Posterior cingulate gyrus (tissue), 11 donors: ENCODE results near the gene FOXP1.

ENCODE experiments used
- DNase-seq, 10 donors: peaks; one replicate each; pipeline versions ENCODE4 v3.0.0 to v3.0.0-alpha.2; 2020 to 2021; ENCODE audit warnings: mixed read lengths in 3 of 10
- intact Hi-C: fragments of 100-400 bp; cut with DNase I; formaldehyde crosslinking; loops from one replicate; pipeline ENCODE4 v1.15.1; 2023

The FOXP1 gene

DNA sequence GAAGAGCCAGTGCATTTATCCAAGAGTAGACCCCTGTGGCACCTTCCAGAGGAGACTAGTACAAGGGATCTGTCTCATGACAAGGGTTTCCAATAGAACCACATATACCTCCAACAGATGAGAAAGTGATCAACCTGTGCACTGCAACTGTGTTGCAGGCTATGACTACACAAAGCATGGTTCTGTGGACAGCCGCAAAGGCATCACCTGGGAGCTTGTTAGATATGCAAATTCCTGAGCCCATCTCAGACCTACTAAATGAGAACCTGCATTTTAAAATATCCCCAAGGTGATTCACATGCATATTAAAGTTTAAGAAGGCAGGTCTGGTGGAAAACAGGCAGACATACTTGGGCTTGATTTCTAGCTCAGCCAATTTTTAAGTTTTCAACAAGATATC is 368.7 kb downstream of the FOXP1 start:
- intact Hi-C loops, result no loop called here

DNA sequence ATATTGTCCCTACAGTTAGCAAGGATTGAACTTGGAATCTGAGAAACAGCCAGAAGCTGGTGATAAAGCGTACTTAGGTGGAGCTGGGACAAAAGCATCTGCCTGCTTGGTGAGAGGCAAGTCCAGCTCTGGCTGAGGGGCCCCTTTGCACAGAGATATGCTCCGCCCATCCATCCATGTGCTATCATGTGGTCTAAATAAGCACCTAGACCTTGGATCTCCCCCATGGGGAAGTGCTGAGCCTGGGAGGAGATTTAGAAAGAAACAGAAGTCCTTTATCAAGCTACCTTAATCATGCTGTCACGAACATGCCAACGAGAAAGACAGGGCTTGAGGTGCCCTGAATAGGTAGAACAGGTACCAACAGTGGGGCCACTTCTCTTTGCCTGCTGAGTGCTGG is 369.5 kb downstream of the FOXP1 start:
- intact Hi-C loops, result no loop called here
- no peak for DNase-seq

More for the DNA sequence above, 368.7 kb downstream of the FOXP1 start:
- no peak for DNase-seq

- DNase-seq, result no peak
- intact Hi-C loops, result no loop called here
Measured at GRCh38 chr3:71211083-71211482, 372.4 kb downstream of the FOXP1 start.

GRCh38 chr3:71210257-71211007 is 373.1 kb downstream of the FOXP1 start:
- no peak for DNase-seq
- intact Hi-C loops, result no loop called here

- intact Hi-C loops, result no loop called here
- DNase-seq, result no peak
Measured at GRCh38 chr3:71208211-71209095, 375.1 kb downstream of the FOXP1 start.

- no peak for DNase-seq
- intact Hi-C loops, result no loop called here
Measured at GRCh38 chr3:71207632-71208031, 375.9 kb downstream of the FOXP1 start.

DNA sequence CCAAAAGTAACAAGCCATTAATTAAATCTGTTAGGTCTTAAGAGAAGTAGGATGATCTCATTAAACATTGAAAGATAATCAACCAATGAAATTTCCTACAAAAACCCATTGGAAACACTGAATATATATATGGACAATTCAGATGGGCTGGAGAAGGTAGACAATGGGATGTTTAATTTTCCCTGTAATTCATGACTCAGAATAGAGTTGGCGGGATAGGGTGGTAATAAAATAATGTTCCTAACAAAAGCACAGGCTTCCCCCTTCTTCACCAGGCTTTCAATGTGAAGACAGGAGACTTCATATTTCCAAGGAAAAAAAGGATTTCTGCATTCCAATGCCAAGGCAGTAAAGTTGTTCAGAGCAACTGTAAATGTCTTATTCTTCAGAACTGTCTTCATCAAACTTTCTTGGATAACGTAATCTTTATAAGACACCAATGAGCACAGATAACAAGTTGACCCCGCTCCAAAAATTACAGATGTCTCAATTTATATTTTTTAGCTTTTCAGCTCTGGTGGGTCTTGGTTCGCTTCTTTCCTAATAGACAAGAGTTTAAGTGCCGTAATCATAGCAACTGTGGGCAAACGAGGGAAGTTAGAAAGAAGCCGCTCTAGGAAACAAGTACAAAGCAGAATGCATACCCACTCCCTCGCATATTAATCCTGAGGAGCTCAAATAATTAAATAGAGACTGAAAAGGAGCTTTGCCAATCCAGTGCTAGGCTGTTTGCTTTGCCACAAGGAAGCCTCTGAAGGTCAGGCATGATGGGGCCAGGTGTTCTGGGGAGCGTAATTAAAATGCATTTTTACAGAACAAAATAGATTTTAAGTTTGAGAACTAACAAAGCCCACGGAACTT is 377.0 kb downstream of the FOXP1 start:
- intact Hi-C loops, result no loop called here
- no peak for DNase-seq

- no peak for DNase-seq
- intact Hi-C loops, result no loop called here
Measured at GRCh38 chr3:71203727-71204488, 379.6 kb downstream of the FOXP1 start.

DNA sequence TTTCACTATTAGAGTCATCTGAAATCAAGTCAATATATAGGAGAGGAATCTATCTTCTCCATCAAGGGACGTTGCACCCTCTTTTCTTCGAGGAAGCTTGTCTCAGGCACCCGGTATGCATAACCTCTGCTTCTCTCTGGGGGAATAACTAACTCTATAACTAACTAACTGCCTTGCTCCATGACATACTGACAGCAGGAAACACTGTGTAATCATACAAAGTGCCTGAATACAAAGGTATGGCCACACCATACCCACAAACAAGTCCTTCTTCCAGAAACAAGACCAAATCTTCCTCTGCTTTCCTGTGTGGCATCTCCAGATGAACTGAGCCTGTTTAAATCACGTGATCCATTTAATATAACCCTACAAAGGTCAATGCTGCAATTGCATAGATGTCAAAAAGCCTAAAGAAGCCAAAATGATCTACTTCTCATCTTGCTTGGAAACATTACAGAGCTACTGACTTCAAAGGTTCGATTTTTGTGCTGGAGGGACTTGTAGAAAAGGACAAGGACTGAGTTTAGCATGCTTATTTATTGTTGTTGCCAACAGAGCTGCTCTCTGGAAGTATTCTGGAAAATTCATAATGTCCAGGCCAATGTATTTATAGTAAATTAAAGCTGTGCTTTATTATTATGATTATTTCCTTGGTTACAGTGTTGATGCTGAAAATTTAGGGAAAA is 380.5 kb downstream of the FOXP1 start:
- intact Hi-C loops, result no loop called here
- DNase-seq, result no peak

GRCh38 chr3:71201939-71202338 is 381.6 kb downstream of the FOXP1 start:
- DNase-seq, result peak in 9 of 10 donors; percentile 30 to 92 (median 67)
- intact Hi-C loops, result no loop called here

- DNase-seq, result no peak
- intact Hi-C loops, result no loop called here
Measured at GRCh38 chr3:71197841-71198565, 385.5 kb downstream of the FOXP1 start.

- intact Hi-C loops, result no loop called here
- DNase-seq, result no peak
Measured at GRCh38 chr3:71195492-71195891, 388.0 kb downstream of the FOXP1 start.

GRCh38 chr3:71194785-71195184 is 388.7 kb downstream of the FOXP1 start:
- intact Hi-C loops, result no loop called here
- no peak for DNase-seq

- intact Hi-C loops, result no loop called here
- no peak for DNase-seq
Measured at GRCh38 chr3:71191031-71191482, 392.5 kb downstream of the FOXP1 start.

DNA sequence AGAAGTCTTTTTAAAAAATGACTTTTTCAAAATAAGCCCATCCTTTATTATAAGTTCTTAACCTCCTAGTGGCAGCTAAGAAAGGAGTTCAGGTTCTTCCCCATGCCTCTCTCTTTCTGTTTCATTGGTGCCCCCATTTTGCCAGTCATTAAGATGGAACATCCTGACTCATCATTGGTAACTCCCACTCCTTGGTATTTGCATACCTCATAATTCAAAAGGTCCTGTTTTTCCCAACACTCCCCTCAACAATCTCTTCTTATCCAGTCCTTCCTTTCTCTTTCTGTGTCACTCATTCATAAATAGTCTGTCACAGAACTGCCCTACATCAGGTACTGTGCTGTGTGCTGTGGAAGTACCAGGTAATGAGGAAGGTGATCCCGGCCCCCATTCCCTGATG is 394.0 kb downstream of the FOXP1 start:
- intact Hi-C loops, result no loop called here
- no peak for DNase-seq

DNA sequence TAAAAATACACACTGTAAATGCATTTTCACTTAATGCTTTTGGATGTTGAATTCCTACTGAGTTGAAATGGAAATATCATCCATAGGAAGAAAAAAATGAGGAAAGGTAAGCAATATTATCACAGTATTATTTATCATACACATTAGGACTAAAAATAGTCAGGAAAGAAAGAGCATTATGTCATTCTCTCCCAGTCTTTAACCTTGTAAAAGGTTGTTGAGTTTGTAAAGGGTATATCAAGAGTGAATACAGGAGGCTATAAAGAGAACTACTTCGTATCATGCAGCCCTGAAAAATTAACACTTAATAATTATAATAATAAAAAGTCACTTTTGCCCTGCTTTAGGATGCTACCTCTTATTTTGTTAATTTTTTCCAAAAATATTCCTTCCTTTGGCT is 395.8 kb downstream of the FOXP1 start:
- no peak for DNase-seq
- intact Hi-C loops, result no loop called here

GRCh38 chr3:71186801-71187200 is 396.7 kb downstream of the FOXP1 start:
- DNase-seq, result no peak
- intact Hi-C loops, result no loop called here

- DNase-seq, result no peak
- intact Hi-C loops, result no loop called here
Measured at GRCh38 chr3:71185733-71186455, 397.6 kb downstream of the FOXP1 start.
